Measurements from ENCODE around the gene EDN3. TPM values are rescaled to one million over a fixed set of nuclear protein-coding genes. Genes with fewer than 3 reads are reported as not detected.

Gene EDN3
- total RNA-seq, 1 donor from 2014 or later: not detected

- ChIA-PET CTCF (no interaction called here), POLR2A (no interaction called here)
- Mint-ChIP-seq H3K27me3 (peaks cover 1% of the 10 kb centered on the region), H3K9me3 (no peaks in the 10 kb centered on the region), H3K36me3 (ENCODE audit: low read depth) (no peaks in the 10 kb centered on the region), H3K4me3 (no peak overlapping the region), H3K27ac (no peak overlapping the region), H3K4me1 (no peaks in the 10 kb centered on the region)
- TF ChIP-seq, protein P1, sequence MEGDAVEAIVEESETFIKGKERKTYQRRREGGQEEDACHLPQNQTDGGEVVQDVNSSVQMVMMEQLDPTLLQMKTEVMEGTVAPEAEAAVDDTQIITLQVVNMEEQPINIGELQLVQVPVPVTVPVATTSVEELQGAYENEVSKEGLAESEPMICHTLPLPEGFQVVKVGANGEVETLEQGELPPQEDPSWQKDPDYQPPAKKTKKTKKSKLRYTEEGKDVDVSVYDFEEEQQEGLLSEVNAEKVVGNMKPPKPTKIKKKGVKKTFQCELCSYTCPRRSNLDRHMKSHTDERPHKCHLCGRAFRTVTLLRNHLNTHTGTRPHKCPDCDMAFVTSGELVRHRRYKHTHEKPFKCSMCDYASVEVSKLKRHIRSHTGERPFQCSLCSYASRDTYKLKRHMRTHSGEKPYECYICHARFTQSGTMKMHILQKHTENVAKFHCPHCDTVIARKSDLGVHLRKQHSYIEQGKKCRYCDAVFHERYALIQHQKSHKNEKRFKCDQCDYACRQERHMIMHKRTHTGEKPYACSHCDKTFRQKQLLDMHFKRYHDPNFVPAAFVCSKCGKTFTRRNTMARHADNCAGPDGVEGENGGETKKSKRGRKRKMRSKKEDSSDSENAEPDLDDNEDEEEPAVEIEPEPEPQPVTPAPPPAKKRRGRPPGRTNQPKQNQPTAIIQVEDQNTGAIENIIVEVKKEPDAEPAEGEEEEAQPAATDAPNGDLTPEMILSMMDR (IDR thresholded peaks at IDR 0.05): no peak
- ATAC-seq (ENCODE audit: low read depth): no peak
- DNase-seq: no peak
- intact Hi-C loops (cut with micrococcal nuclease): no loop called here
Measured at GRCh38 chr20:59322585-59323454, 22.4 kb downstream of the EDN3 start.

GRCh38 chr20:59323731-59324130 lies 23.3 kb downstream of the EDN3 start:
- Mint-ChIP-seq H3K9me3 (no peaks in the 10 kb centered on the region), H3K27me3 (peaks cover 6% of the 10 kb centered on the region), H3K36me3 (ENCODE audit: low read depth) (no peaks in the 10 kb centered on the region), H3K27ac (no peak overlapping the region), H3K4me3 (no peak overlapping the region), H3K4me1 (no peaks in the 10 kb centered on the region)
- TF ChIP-seq, protein P1 (IDR thresholded peaks at IDR 0.05): no peak
- POLR2A ChIA-PET: no interaction called here
- intact Hi-C loops (cut with micrococcal nuclease): no loop called here
- no peak for ATAC-seq (ENCODE audit: low read depth)
- CTCF ChIA-PET: no interaction called here
- DNase-seq: no peak

DNA sequence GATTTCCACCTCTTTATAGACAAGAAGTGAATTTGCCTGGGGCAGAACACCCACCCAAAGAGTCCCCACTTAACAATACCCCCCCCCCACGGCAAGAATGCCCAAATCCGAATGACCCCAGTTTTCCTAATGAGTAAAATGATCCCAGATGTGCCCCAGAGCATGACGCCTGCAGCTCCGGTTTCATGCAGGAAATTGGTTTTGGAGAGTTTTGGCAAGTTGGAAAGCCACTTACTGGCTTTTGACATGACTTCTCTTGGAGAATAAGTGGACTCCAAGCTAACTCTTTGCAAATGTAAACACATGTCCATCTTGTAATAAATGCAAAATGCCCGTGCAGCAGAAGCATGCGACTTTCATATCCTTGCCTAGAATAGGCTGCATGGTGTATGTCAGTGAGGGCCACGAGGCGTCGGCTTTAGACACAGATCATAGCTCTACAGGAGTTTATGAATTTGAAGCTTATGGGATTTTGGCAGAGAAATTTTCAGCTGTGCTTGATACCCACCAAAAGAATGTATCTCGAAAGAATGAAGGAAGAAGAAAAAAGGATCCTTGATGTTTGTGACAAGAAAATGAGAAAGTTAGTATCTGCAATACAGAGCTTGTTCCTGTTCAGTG lies 24.2 kb downstream of the EDN3 start:
- no peak for DNase-seq

GRCh38 chr20:59325142-59325523 lies 24.7 kb downstream of the EDN3 start:
- ChIA-PET POLR2A (interaction anchor here (0.7 kb wide), 1 partner anchor 222 kb away, joined by 3 read pairs; no protein-coding TSS in a partner anchor), CTCF (no interaction called here)
- Mint-ChIP-seq H3K36me3 (ENCODE audit: low read depth) (no peaks in the 10 kb centered on the region), H3K4me3 (no peak overlapping the region), H3K27ac (no peak overlapping the region), H3K4me1 (no peaks in the 10 kb centered on the region), H3K27me3 (peaks cover 6% of the 10 kb centered on the region), H3K9me3 (no peaks in the 10 kb centered on the region)
- intact Hi-C loops (cut with micrococcal nuclease): no loop called here
- TF ChIP-seq, protein P1 (IDR thresholded peaks at IDR 0.05): no peak
- ATAC-seq (ENCODE audit: low read depth) (no peak), DNase-seq (no peak)

More for the DNA sequence above, 24.2 kb downstream of the EDN3 start:
- POLR2A ChIA-PET: interaction anchor here (0.7 kb wide), 1 partner anchor 222 kb away, joined by 3 read pairs; no protein-coding TSS in a partner anchor
- no peaks in the 10 kb centered on the region for H3K4me1 Mint-ChIP-seq
- ATAC-seq (ENCODE audit: low read depth): no peak
- H3K36me3 Mint-ChIP-seq (ENCODE audit: low read depth): no peaks in the 10 kb centered on the region
- intact Hi-C loops (cut with micrococcal nuclease): no loop called here
- H3K27ac Mint-ChIP-seq: no peak overlapping the region
- no peak overlapping the region for H3K4me3 Mint-ChIP-seq
- no peaks in the 10 kb centered on the region for H3K9me3 Mint-ChIP-seq
- TF ChIP-seq, protein P1 (IDR thresholded peaks at IDR 0.05): no peak
- H3K27me3 Mint-ChIP-seq: peaks cover 6% of the 10 kb centered on the region
- CTCF ChIA-PET: no interaction called here

GRCh38 chr20:59326188-59326587 lies 25.8 kb downstream of the EDN3 start:
- no peak for ATAC-seq (ENCODE audit: low read depth)
- Mint-ChIP-seq H3K4me1 (no peaks in the 10 kb centered on the region), H3K36me3 (ENCODE audit: low read depth) (no peaks in the 10 kb centered on the region), H3K27ac (no peak overlapping the region), H3K27me3 (peaks cover 9% of the 10 kb centered on the region), H3K4me3 (no peak overlapping the region), H3K9me3 (no peaks in the 10 kb centered on the region)
- TF ChIP-seq, protein P1 (IDR thresholded peaks at IDR 0.05): no peak
- intact Hi-C loops (cut with micrococcal nuclease): no loop called here
- POLR2A ChIA-PET: no interaction called here
- no peak for DNase-seq
- CTCF ChIA-PET: no interaction called here
